Panc1 (cell line): ENCODE measurements around the gene PLA2G5.
"Not testable (repeated sequence)": the region's sequence is repeated elsewhere in the genome, so short reads cannot be mapped to it uniquely, and the experiment has no call there.

Source experiments
- POLR2AphosphoS5 ChIP-seq: IDR thresholded peaks from 2 replicates; pipeline ENCODE4 v1.6.1; 2012; ENCODE audit warnings: mild to moderate bottlenecking, low read depth, low read length, moderate library complexity
- REST ChIP-seq, 2 experiments: IDR thresholded peaks; 2 replicates each; pipeline ENCODE4 v1.6.1; 2011 to 2012; ENCODE audit warnings: low read depth in 2 of 2, control low read depth in 1 of 2, low read length in 1 of 2, mild to moderate bottlenecking in 1 of 2, moderate library complexity in 1 of 2; ENCODE audit not compliant: insufficient read depth in 1 of 2
- SIN3A ChIP-seq: IDR thresholded peaks from 2 replicates; pipeline ENCODE4 v1.6.1; 2012; ENCODE audit warnings: low read depth, mild to moderate bottlenecking, low read length, moderate library complexity, borderline replicate concordance; ENCODE audit not compliant: insufficient read depth
- TCF7L2 ChIP-seq: IDR thresholded peaks from 2 replicates; pipeline ENCODE4 v1.6.1; 2011; ENCODE audit warnings: mild to moderate bottlenecking, low read depth, low read length, inconsistent platforms
- TF ChIP-seq, protein P1 (sequence below): fragments of 450-650 bp; IDR thresholded peaks from 2 replicates; pipeline ENCODE4 v1.5.1; 2017; ENCODE audit warnings: mild to moderate bottlenecking

- TF ChIP-seq, protein P1, sequence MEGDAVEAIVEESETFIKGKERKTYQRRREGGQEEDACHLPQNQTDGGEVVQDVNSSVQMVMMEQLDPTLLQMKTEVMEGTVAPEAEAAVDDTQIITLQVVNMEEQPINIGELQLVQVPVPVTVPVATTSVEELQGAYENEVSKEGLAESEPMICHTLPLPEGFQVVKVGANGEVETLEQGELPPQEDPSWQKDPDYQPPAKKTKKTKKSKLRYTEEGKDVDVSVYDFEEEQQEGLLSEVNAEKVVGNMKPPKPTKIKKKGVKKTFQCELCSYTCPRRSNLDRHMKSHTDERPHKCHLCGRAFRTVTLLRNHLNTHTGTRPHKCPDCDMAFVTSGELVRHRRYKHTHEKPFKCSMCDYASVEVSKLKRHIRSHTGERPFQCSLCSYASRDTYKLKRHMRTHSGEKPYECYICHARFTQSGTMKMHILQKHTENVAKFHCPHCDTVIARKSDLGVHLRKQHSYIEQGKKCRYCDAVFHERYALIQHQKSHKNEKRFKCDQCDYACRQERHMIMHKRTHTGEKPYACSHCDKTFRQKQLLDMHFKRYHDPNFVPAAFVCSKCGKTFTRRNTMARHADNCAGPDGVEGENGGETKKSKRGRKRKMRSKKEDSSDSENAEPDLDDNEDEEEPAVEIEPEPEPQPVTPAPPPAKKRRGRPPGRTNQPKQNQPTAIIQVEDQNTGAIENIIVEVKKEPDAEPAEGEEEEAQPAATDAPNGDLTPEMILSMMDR = not testable (repeated sequence)
- not testable (repeated sequence) for TF ChIP-seq REST (IDR thresholded peaks at IDR 0.05; ENCODE audit: insufficient read depth in 1 of 2, low read depth in 2 of 2, low read length in 1 of 2); POLR2AphosphoS5; SIN3A; TCF7L2
Measured at GRCh38 chr1:20130518-20130917, 60.5 kb downstream of the PLA2G5 start.
